ENCODE data around the gene GSS. TPM values are rescaled to one million over a fixed set of nuclear protein-coding genes. Genes with fewer than 3 reads are reported as not detected.

The GSS gene
- total RNA-seq, 4 donors from 2014 or later = 14.1 to 33.0 (median 23.8) TPM

- H3K4me3 ChIP-seq = no peak overlapping the region
- peaks cover 11 to 19% of the 10 kb centered on the region in 2 donors for H3K4me1 ChIP-seq
- no peaks in the 10 kb centered on the region for H3K36me3 ChIP-seq
- intact Hi-C loops (cut with DNase I; ENCODE audit: low total_unique reads) (no loop called here), in situ Hi-C loops (cut with MboI; ENCODE audit: low sequenced_read_pairs in 4 of 4) (no loop called here)
- ATAC-seq (no peak), DNase-seq (no peak)
- H3K27ac ChIP-seq = peak overlapping the region; percentile 58 to 72 (median 62)
- no peaks in the 10 kb centered on the region for H3K27me3 ChIP-seq
- no peaks in the 10 kb centered on the region for H3K9me3 ChIP-seq
- TF ChIP-seq POLR2A (IDR thresholded peaks at IDR 0.05) (no peak), CTCF (IDR thresholded peaks at IDR 0.05 in 4 of 5, conservative IDR thresholded peaks at IDR 0.05 in 1 of 5) (no peak)
Measured at GRCh38 chr20:34968042-34968775, 12.6 kb upstream of the GSS start.

GRCh38 chr20:34967421-34967820, 11.8 kb upstream of the GSS start:
- in situ Hi-C loops (cut with MboI; ENCODE audit: low sequenced_read_pairs in 4 of 4) (no loop called here), intact Hi-C loops (cut with DNase I; ENCODE audit: low total_unique reads) (no loop called here)
- Histone ChIP-seq H3K27ac (no peak overlapping the region), H3K27me3 (no peaks in the 10 kb centered on the region), H3K9me3 (no peaks in the 10 kb centered on the region), H3K4me1 (peaks cover 11 to 19% of the 10 kb centered on the region in 2 donors), H3K36me3 (no peaks in the 10 kb centered on the region), H3K4me3 (no peak overlapping the region)
- no peak for DNase-seq
- no peak for TF ChIP-seq CTCF (IDR thresholded peaks at IDR 0.05 in 4 of 5, conservative IDR thresholded peaks at IDR 0.05 in 1 of 5)
- TF ChIP-seq POLR2A (IDR thresholded peaks at IDR 0.05) = no peak
- ATAC-seq = no peak

- no peak for TF ChIP-seq CTCF (IDR thresholded peaks at IDR 0.05 in 4 of 5, conservative IDR thresholded peaks at IDR 0.05 in 1 of 5)
- TF ChIP-seq POLR2A (IDR thresholded peaks at IDR 0.05) = no peak
- H3K4me1 ChIP-seq = peaks cover 10 to 17% of the 10 kb centered on the region in 2 donors
- H3K27me3 ChIP-seq = no peaks in the 10 kb centered on the region
- no peak for ATAC-seq
- no peak overlapping the region for H3K27ac ChIP-seq
- intact Hi-C loops (cut with DNase I; ENCODE audit: low total_unique reads) = no loop called here
- no peak for DNase-seq
- H3K4me3 ChIP-seq = no peak overlapping the region
- no peaks in the 10 kb centered on the region for H3K36me3 ChIP-seq
- no peaks in the 10 kb centered on the region for H3K9me3 ChIP-seq
- in situ Hi-C loops (cut with MboI; ENCODE audit: low sequenced_read_pairs in 4 of 4) = no loop called here
Measured at GRCh38 chr20:34965051-34965450, 9.4 kb upstream of the GSS start.

- H3K9me3 ChIP-seq = no peaks in the 10 kb centered on the region
- intact Hi-C loops (cut with DNase I; ENCODE audit: low total_unique reads) = no loop called here
- no peak overlapping the region for H3K27ac ChIP-seq
- H3K27me3 ChIP-seq = no peaks in the 10 kb centered on the region
- no peak for DNase-seq
- in situ Hi-C loops (cut with MboI; ENCODE audit: low sequenced_read_pairs in 4 of 4) = loop anchor here in 1 of 4 donors (5.0 kb wide), 1 partner anchor 92 kb away; the partner anchor contains the start of gene GGT7
- H3K4me3 ChIP-seq = no peak overlapping the region
- peaks cover 10 to 17% of the 10 kb centered on the region in 2 donors for H3K4me1 ChIP-seq
- no peaks in the 10 kb centered on the region for H3K36me3 ChIP-seq
- TF ChIP-seq POLR2A (IDR thresholded peaks at IDR 0.05) (no peak), CTCF (IDR thresholded peaks at IDR 0.05 in 4 of 5, conservative IDR thresholded peaks at IDR 0.05 in 1 of 5) (no peak)
- no peak for ATAC-seq
Measured at GRCh38 chr20:34964486-34964885, 8.9 kb upstream of the GSS start.
